Gastrocnemius medialis (tissue), 4 donors: ENCODE results near the gene ZKSCAN8.

Source experiments
- POLR2A ChIP-seq, 2 donors: fragments of 450-650 bp; IDR thresholded peaks; one replicate each; pipeline ENCODE4 v1.6.1; 2017; ENCODE audit warnings: antibody characterized with exemption in 2 of 2, mild to moderate bottlenecking in 2 of 2, moderate library complexity in 2 of 2
- TF ChIP-seq, protein P1 (sequence below), 5 experiments: fragments of 450-650 bp in 3 of 5; fragments of 200-600 bp in 2 of 5; sonication (generic) in 2 of 5; IDR thresholded peaks in 4 of 5; conservative IDR thresholded peaks in 1 of 5; 1 replicate in 4 of 5; 2 replicates in 1 of 5; pipeline ENCODE4 v1.5.1; 2016 to 2019; ENCODE audit warnings: antibody characterized with exemption in 5 of 5, mild to moderate bottlenecking in 3 of 5, moderate library complexity in 3 of 5

GRCh38 chr6:28153546-28153945 is 11.9 kb downstream of the ZKSCAN8 start:
- TF ChIP-seq POLR2A (IDR thresholded peaks at IDR 0.05): no peak
- TF ChIP-seq, protein P1, sequence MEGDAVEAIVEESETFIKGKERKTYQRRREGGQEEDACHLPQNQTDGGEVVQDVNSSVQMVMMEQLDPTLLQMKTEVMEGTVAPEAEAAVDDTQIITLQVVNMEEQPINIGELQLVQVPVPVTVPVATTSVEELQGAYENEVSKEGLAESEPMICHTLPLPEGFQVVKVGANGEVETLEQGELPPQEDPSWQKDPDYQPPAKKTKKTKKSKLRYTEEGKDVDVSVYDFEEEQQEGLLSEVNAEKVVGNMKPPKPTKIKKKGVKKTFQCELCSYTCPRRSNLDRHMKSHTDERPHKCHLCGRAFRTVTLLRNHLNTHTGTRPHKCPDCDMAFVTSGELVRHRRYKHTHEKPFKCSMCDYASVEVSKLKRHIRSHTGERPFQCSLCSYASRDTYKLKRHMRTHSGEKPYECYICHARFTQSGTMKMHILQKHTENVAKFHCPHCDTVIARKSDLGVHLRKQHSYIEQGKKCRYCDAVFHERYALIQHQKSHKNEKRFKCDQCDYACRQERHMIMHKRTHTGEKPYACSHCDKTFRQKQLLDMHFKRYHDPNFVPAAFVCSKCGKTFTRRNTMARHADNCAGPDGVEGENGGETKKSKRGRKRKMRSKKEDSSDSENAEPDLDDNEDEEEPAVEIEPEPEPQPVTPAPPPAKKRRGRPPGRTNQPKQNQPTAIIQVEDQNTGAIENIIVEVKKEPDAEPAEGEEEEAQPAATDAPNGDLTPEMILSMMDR (IDR thresholded peaks at IDR 0.05 in 4 of 5, conservative IDR thresholded peaks at IDR 0.05 in 1 of 5): no peak
